GM12878 (cell line): Measurements from ENCODE around the gene PJA1.

ENCODE experiments used
- BHLHE40 ChIP-seq, 2 experiments: fragments of 450-650 bp in 1 of 2; IDR thresholded peaks; 2 replicates each; pipeline ENCODE4 v1.6.1; 2011 to 2017; ENCODE audit warnings: low read depth in 2 of 2, borderline replicate concordance in 1 of 2, improper control_type of control experiment in 1 of 2, low read length in 1 of 2, mild to moderate bottlenecking in 1 of 2
- E2F4 ChIP-seq: IDR thresholded peaks from 2 replicates; pipeline ENCODE4 v1.6.1; 2012; ENCODE audit warnings: low read depth, low read length, improper control_type of control experiment
- EGR1 ChIP-seq, 2 experiments: IDR thresholded peaks; 1 replicate in 1 of 2; 2 replicates in 1 of 2; pipeline ENCODE4 v1.6.1; 2011 to 2012; ENCODE audit warnings: low read depth in 2 of 2, low read length in 2 of 2, borderline replicate concordance in 1 of 2, mild to moderate bottlenecking in 1 of 2, moderate library complexity in 1 of 2
- EP300 ChIP-seq, 2 experiments: fragments of 150-350 bp in 1 of 2; IDR thresholded peaks; 2 replicates each; pipeline ENCODE4 v1.6.1; 2011 to 2012; ENCODE audit warnings: low read depth in 2 of 2, low read length in 2 of 2, borderline replicate concordance in 1 of 2, improper control_type of control experiment in 1 of 2, inconsistent platforms in 1 of 2; ENCODE audit not compliant: control insufficient read depth in 1 of 2
- EZH2 ChIP-seq: IDR thresholded peaks from 2 replicates; pipeline ENCODE4 v1.6.1; 2012; ENCODE audit warnings: low read depth, mild to moderate bottlenecking, control low read depth, inconsistent platforms, low read length, borderline replicate concordance; ENCODE audit not compliant: control insufficient read depth
- HDGF ChIP-seq: fragments of 450-650 bp; IDR thresholded peaks from 2 replicates; pipeline ENCODE4 v1.6.1; 2016; ENCODE audit warnings: antibody characterized with exemption
- KAT2A ChIP-seq: conservative IDR thresholded peaks from 2 replicates; pipeline ENCODE4 v1.6.1; 2011; ENCODE audit warnings: low read depth, low read length; ENCODE audit not compliant: control insufficient read depth
- NFYB ChIP-seq: IDR thresholded peaks from 2 replicates; pipeline ENCODE4 v1.6.1; 2011; ENCODE audit warnings: low read depth, mild to moderate bottlenecking, low read length, improper control_type of control experiment, moderate library complexity; ENCODE audit not compliant: insufficient read depth
- PKNOX1 ChIP-seq: fragments of 450-650 bp; IDR thresholded peaks from 2 replicates; pipeline ENCODE4 v1.6.1; 2016; ENCODE audit warnings: mild to moderate bottlenecking
- RAD21 ChIP-seq: IDR thresholded peaks from 2 replicates; pipeline ENCODE4 v1.6.1; 2011; ENCODE audit warnings: mild to moderate bottlenecking, low read depth, low read length, moderate library complexity; ENCODE audit not compliant: insufficient read depth
- SREBF2 ChIP-seq: IDR thresholded peaks from 2 replicates; pipeline ENCODE4 v1.6.1; 2012; ENCODE audit warnings: mild to moderate bottlenecking, low read length
- TAF1 ChIP-seq: IDR thresholded peaks from 2 replicates; pipeline ENCODE4 v1.6.1; 2011; ENCODE audit warnings: mild to moderate bottlenecking, low read depth, low read length, borderline replicate concordance
- TF ChIP-seq, protein P1 (sequence below), 3 experiments: IDR thresholded peaks in 2 of 3; conservative IDR thresholded peaks in 1 of 3; 2 replicates each; pipeline ENCODE4 v1.5.1; 2011; ENCODE audit warnings: low read depth in 3 of 3, low read length in 3 of 3, mild to moderate bottlenecking in 3 of 3, control low read depth in 2 of 3, moderate library complexity in 2 of 3, inconsistent platforms in 1 of 3, mixed read lengths in 1 of 3; ENCODE audit not compliant: control insufficient read depth in 2 of 3, insufficient read depth in 1 of 3; ENCODE audit errors: extremely low read depth in 1 of 3

GRCh38 chrX:69151866-69152284 is 13.4 kb downstream of the PJA1 start:
- TF ChIP-seq KAT2A, result no peak
- TF ChIP-seq E2F4, result no peak
- no peak for TF ChIP-seq EGR1 (IDR thresholded peaks at IDR 0.05; ENCODE audit: borderline replicate concordance in 1 of 2, low read depth in 2 of 2, low read length in 2 of 2)
- TF ChIP-seq HDGF, result no peak
- TF ChIP-seq, protein P1, sequence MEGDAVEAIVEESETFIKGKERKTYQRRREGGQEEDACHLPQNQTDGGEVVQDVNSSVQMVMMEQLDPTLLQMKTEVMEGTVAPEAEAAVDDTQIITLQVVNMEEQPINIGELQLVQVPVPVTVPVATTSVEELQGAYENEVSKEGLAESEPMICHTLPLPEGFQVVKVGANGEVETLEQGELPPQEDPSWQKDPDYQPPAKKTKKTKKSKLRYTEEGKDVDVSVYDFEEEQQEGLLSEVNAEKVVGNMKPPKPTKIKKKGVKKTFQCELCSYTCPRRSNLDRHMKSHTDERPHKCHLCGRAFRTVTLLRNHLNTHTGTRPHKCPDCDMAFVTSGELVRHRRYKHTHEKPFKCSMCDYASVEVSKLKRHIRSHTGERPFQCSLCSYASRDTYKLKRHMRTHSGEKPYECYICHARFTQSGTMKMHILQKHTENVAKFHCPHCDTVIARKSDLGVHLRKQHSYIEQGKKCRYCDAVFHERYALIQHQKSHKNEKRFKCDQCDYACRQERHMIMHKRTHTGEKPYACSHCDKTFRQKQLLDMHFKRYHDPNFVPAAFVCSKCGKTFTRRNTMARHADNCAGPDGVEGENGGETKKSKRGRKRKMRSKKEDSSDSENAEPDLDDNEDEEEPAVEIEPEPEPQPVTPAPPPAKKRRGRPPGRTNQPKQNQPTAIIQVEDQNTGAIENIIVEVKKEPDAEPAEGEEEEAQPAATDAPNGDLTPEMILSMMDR (IDR thresholded peaks at IDR 0.05 in 2 of 3, conservative IDR thresholded peaks at IDR 0.05 in 1 of 3; ENCODE audit: control insufficient read depth in 2 of 3, extremely low read depth in 1 of 3, insufficient read depth in 1 of 3, low read depth in 3 of 3, low read length in 3 of 3), result no peak
- TF ChIP-seq NFYB, result no peak
- no peak for TF ChIP-seq SREBF2
- TF ChIP-seq EP300 (IDR thresholded peaks at IDR 0.05; ENCODE audit: borderline replicate concordance in 1 of 2, control insufficient read depth in 1 of 2, low read depth in 2 of 2, low read length in 2 of 2), result no peak
- no peak for TF ChIP-seq RAD21
- TF ChIP-seq EZH2, result no peak
- TF ChIP-seq TAF1, result no peak
- TF ChIP-seq BHLHE40 (IDR thresholded peaks at IDR 0.05; ENCODE audit: borderline replicate concordance in 1 of 2, low read depth in 2 of 2, low read length in 1 of 2), result no peak
- TF ChIP-seq PKNOX1, result no peak
